ENCODE results near the gene FRS2. TPM values are rescaled to one million over a fixed set of nuclear protein-coding genes. Genes with fewer than 3 reads are reported as not detected.

Gene FRS2
- total RNA-seq, 1 donor from 2014 or later = 29.7 TPM

DNA sequence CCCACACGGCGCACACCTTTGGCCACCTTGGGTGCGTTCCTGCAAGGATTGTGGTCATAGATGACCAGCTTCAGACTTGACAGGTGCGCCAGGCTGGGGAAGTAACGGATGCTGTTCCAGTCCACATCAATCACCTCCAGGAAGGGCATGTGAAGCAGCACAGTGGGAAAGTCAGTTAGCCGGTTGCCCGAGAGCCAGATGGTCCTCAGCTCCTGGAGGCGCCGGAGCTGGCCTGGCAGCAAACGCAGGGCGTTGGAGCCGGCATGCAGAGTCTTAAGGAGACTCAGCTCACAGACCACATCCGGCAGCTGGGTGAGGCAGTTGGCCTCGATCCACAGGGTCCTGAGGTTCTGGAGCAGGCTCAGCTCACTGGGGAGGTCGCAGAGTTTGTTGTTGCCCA lies 139.9 kb downstream of the FRS2 start:
- TF ChIP-seq, protein P1, sequence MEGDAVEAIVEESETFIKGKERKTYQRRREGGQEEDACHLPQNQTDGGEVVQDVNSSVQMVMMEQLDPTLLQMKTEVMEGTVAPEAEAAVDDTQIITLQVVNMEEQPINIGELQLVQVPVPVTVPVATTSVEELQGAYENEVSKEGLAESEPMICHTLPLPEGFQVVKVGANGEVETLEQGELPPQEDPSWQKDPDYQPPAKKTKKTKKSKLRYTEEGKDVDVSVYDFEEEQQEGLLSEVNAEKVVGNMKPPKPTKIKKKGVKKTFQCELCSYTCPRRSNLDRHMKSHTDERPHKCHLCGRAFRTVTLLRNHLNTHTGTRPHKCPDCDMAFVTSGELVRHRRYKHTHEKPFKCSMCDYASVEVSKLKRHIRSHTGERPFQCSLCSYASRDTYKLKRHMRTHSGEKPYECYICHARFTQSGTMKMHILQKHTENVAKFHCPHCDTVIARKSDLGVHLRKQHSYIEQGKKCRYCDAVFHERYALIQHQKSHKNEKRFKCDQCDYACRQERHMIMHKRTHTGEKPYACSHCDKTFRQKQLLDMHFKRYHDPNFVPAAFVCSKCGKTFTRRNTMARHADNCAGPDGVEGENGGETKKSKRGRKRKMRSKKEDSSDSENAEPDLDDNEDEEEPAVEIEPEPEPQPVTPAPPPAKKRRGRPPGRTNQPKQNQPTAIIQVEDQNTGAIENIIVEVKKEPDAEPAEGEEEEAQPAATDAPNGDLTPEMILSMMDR (IDR thresholded peaks at IDR 0.05) = no peak
- Histone ChIP-seq H3K36me3 (no peaks in the 10 kb centered on the region), H3K9me3 (no peaks in the 10 kb centered on the region), H3K4me3 (no peak overlapping the region), H3K27me3 (ENCODE audit: low read depth) (no peaks in the 10 kb centered on the region), H3K27ac (no peak overlapping the region), H3K4me1 (no peaks in the 10 kb centered on the region)
- ATAC-seq = peak in 1 of 2 donors; percentile 25
- no peak for DNase-seq
- intact Hi-C loops (cut with DNase I) = no loop called here

GRCh38 chr12:69610729-69611128 lies 140.5 kb downstream of the FRS2 start, which contains the start of gene LRRC10:
LRRC10 (minus strand) TSS chr12:69610907; CDS start chr12:69610838, 69 bp downstream.
- TF ChIP-seq, protein P1 (IDR thresholded peaks at IDR 0.05) = no peak
- H3K27me3 ChIP-seq (ENCODE audit: low read depth) = no peaks in the 10 kb centered on the region
- intact Hi-C loops (cut with DNase I) = no loop called here
- no peak for DNase-seq
- no peak within 1 kb of the TSS for H3K4me3 ChIP-seq
- H3K9me3 ChIP-seq = no peaks in the 10 kb centered on the region
- peak in 1 of 2 donors; percentile 30 for ATAC-seq
- no peaks in the 10 kb centered on the region for H3K36me3 ChIP-seq
- H3K27ac ChIP-seq = no peak within 1 kb of the TSS
- H3K4me1 ChIP-seq = no peaks in the 10 kb centered on the region

- DNase-seq = no peak
- ATAC-seq = no peak
- Histone ChIP-seq H3K27ac (no peak overlapping the region), H3K9me3 (no peaks in the 10 kb centered on the region), H3K4me1 (no peaks in the 10 kb centered on the region), H3K4me3 (no peak overlapping the region), H3K27me3 (ENCODE audit: low read depth) (no peaks in the 10 kb centered on the region), H3K36me3 (no peaks in the 10 kb centered on the region)
- TF ChIP-seq, protein P1 (IDR thresholded peaks at IDR 0.05) = no peak
- intact Hi-C loops (cut with DNase I) = no loop called here
Observed at GRCh38 chr12:69613351-69613750, 143.2 kb downstream of the FRS2 start.

GRCh38 chr12:69616025-69616424 lies 145.8 kb downstream of the FRS2 start:
- TF ChIP-seq, protein P1 (IDR thresholded peaks at IDR 0.05) = no peak
- no peak for DNase-seq
- H3K9me3 ChIP-seq = no peaks in the 10 kb centered on the region
- intact Hi-C loops (cut with DNase I) = no loop called here
- H3K27ac ChIP-seq = no peak overlapping the region
- H3K4me1 ChIP-seq = no peaks in the 10 kb centered on the region
- no peaks in the 10 kb centered on the region for H3K36me3 ChIP-seq
- H3K27me3 ChIP-seq (ENCODE audit: low read depth) = no peaks in the 10 kb centered on the region
- H3K4me3 ChIP-seq = no peak overlapping the region
- ATAC-seq = no peak

DNA sequence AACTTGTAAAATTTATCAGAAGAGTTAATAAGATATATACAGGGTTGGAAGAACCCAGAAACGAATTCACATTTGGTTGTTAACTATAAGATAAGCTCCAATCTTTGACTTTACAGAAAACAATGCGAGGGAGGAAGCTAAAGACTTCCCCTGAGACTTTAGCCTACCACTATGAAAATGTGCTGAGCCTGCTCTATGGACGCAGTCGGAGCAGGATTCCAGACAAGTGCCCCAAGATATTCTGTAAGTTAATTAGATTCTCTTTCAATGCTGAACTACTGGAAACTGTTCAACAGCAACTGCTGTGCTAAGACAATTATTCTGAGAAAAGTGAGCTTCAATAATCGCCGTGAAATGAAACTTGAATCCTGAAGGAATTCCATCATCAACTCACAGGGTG lies 148.9 kb downstream of the FRS2 start:
- Histone ChIP-seq H3K36me3 (no peaks in the 10 kb centered on the region), H3K4me1 (no peaks in the 10 kb centered on the region), H3K27me3 (ENCODE audit: low read depth) (no peaks in the 10 kb centered on the region), H3K9me3 (no peaks in the 10 kb centered on the region), H3K27ac (no peak overlapping the region), H3K4me3 (no peak overlapping the region)
- no peak for DNase-seq
- TF ChIP-seq, protein P1 (IDR thresholded peaks at IDR 0.05) = no peak
- intact Hi-C loops (cut with DNase I) = no loop called here
- no peak for ATAC-seq

DNA sequence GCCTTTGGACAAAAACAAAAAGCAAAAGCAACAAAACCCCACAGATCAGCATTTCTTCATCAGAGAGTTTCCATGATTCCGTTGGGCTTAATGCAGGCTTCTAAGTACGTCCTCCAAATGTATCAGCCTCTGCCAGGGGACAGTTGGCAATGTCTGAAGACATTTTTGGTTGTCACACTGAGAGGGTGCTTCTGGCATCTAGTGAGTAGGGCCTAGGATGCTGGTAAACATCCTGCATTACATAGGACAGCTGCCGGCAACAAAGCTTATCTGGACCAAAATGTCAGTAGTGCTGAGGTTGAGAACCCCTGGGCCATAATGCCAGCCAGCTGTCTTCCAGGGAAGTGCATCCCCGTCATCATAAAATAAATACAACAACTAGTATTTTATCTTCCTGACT lies 149.9 kb downstream of the FRS2 start:
- intact Hi-C loops (cut with DNase I) = no loop called here
- H3K9me3 ChIP-seq = no peaks in the 10 kb centered on the region
- DNase-seq (no peak), ATAC-seq (no peak)
- H3K36me3 ChIP-seq = no peaks in the 10 kb centered on the region
- no peaks in the 10 kb centered on the region for H3K4me1 ChIP-seq
- TF ChIP-seq, protein P1 (IDR thresholded peaks at IDR 0.05) = no peak
- no peaks in the 10 kb centered on the region for H3K27me3 ChIP-seq (ENCODE audit: low read depth)
- no peak overlapping the region for H3K27ac ChIP-seq
- no peak overlapping the region for H3K4me3 ChIP-seq

All from lower lobe of right lung (tissue), 2 donors.